HG03159 (cell line): Measurements from ENCODE around the gene TNFRSF1A.
"Not testable (repeated sequence)": the region's sequence is repeated elsewhere in the genome, so short reads cannot be mapped to it uniquely, and the experiment has no call there.

Experiments
- ATAC-seq: cut with Tn5 transposase; IDR thresholded peaks from one replicate; pipeline ENCODE4 v1.9.1; 2021; ENCODE audit warnings: mild to moderate bottlenecking, moderate library complexity; ENCODE audit not compliant: unreplicated experiment

Gene TNFRSF1A

DNA sequence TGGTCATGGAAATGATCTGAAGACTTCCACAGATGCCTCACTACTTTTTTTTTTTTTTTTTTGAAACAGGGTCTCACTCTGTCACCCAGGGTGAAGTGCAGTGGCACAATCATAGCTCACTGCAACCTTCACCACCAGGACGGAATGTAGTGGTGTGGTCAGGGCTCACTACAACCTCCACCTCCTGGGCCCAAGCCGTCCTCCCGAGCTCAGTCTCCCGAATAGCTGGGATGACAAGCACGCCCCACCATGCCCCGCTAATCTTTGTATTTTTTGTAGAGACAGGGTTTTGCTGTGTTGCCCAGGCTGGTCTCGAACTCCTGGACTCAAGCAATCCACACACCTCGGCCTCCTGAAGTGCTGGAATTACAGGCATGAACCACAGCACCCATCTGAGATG is 3.3 kb downstream of the TNFRSF1A start:
- not testable (repeated sequence) for ATAC-seq

- ATAC-seq = no peak
Measured at GRCh38 chr12:6337958-6338433, 3.9 kb downstream of the TNFRSF1A start.

DNA sequence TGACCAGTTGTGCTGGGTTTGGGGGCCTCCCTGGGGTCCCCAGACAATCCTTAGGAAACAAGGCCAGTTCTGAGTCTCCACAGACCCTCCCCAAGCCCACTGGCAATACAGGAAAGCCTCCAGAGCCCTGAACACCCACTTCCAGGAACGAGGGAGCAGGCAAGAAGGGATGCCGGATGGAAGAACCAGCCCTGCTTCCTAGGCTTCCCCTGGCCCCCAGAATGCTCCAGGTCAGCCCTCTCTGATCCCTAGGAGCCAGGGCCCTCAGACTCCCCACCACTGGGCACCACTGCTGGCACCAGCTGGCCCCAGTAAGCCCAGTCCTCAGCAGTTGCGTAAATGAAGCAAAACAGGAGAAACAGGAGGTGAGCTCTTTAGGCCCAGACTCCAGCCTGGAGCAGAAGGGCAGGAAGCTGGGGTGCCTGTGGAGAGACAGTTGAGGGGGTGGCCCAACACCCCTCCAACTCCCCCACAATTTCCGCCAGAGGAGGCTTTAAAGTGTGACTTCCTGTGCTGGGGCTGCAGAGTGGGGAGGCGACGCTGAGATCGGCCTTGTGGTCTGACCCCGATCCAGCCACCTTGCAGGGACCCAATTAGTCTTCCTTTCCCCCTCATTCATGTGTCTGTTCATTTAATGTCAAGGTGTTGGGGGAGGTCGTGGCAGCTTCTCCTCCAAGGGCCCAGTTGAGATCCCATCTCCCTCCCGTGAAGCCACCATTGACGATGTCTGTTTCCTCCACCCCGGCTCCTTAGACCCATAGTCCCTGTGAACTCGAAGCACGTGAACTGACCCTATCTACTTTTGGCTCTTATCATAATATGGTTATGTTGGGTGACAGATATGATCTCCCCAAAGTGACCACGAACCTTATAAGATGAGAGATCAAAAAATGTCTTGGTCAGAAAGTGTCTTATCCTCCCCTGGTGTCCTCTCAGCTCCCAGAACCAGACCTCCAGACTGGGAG is 4.7 kb downstream of the TNFRSF1A start:
- no peak for ATAC-seq

DNA sequence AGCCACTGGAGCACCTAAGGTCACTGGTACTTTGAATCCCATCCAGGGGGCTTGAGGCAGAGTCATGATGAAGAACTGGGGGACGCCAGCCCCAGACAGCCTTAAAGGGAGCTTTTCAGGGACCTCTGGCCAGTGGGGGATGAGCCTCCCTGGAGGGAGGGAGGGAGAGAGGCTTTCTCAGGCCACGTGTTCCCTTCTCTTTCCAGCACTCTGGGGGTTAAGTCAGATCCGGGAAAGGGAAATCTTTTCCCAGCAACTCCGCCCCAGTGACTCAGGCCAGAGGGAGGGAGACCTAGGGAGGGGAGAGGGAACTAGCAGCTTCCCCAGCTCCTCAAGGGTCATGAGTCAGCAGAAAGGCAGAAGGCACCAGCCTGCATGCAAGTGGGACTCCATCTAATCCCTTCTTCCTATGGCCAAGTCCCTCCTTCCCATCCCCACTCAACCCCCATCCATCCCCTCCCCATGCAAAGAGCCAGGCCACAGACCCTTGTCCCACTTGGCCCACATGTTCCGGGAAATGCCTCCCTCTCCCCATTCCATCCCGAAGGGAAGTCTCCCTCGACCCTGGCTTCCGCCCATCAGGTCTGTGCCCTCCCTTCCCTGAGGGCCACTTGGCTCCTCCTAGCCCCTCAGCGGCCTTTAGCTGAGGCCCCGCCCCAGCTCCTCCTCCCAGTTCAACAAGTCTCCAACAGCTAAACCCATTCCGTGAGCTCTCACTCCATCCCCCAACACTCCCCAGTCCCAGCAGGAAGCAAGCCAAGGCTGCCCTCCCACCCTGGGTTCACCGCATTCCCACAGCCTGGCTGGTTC is 5.6 kb downstream of the TNFRSF1A start:
- no peak for ATAC-seq

GRCh38 chr12:6335451-6336078 is 6.3 kb downstream of the TNFRSF1A start:
- ATAC-seq = peak; percentile 69

DNA sequence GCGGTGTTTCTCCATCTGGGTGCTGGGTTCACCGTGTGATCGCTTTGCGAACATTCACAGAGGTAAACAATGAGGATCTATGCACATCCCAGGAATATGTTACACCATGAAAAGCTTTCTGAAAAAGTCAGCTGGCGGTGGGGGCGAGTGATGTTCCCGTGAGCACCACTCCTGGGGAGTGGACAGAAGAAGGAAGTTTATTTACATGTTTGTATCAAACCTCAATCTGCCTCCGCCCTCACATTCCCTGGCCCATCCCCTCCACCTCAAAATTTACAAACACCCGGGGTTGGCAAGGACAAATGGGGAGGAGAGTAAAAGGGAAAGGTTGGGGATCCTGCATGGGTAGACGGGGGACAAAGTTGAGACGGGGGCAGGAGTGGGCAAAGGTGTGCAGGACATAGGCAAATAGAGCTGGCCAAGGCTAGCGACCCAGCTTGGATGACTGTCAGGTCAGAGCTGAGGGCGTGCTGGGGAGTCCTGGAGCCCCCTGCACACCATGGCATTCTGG is 6.9 kb downstream of the TNFRSF1A start:
- ATAC-seq = no peak

- ATAC-seq = no peak
Measured at GRCh38 chr12:6334359-6334758, 7.5 kb downstream of the TNFRSF1A start.

GRCh38 chr12:6333566-6333965 is 8.3 kb downstream of the TNFRSF1A start:
- ATAC-seq = no peak

GRCh38 chr12:6333029-6333428 is 8.8 kb downstream of the TNFRSF1A start:
- ATAC-seq = no peak

GRCh38 chr12:6332459-6332858 is 9.4 kb downstream of the TNFRSF1A start:
- no peak for ATAC-seq

DNA sequence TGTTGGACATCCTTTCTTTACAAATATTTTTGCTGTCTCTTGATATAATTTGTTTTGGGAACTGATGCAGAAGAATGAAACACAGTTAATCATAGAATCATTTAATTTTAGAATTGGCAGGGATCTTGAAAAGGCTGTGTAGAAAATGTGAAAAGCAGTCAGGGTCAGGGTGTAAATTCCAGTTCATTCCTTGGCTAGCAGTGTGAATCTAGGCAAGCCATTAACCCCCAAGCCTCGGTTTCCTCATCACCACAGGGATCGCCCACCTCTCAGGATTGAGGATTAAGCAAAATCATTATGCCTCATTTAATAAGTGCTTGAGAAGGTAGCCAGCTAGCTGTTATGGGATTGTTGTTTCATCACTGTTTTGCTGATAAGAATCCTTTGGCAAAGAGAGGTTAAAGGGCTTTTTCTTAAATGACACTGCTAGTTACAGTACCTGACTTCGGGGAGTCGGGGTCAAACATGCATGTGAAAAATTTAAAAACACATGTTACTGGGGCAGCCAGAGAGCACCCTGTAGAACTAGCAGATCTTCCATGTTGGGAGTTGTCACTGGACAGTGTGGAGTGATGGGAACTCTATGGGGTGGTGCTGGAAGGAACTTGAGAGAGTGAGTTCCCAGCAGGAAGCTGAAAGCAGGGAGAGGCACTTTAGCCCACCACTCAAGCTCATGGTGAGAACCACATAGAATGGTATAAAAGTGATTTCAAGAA is 10.7 kb downstream of the TNFRSF1A start:
- ATAC-seq = no peak

DNA sequence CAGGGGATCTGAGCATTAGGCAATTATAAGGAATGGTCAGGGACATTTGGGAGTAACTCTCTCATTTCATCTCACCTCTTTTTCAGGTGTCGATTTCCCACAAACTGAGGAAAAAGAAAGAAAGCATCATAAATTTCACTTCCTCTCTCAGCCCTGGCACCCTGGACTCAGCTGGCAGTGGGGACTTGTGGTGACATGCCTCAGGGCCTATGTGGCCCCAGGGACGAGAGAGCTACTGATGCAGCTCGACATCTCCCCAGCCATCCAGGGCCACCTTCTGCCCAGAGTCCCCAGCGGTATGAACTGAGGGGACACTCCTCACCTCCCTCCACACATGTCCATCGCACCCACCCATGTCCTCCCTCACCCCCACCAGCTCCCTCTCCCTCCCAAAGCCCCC is 11.7 kb downstream of the TNFRSF1A start:
- ATAC-seq = no peak

- no peak for ATAC-seq
Measured at GRCh38 chr12:6329703-6330064, 12.2 kb downstream of the TNFRSF1A start.

GRCh38 chr12:6328945-6329702 is 12.8 kb downstream of the TNFRSF1A start:
- ATAC-seq = no peak

DNA sequence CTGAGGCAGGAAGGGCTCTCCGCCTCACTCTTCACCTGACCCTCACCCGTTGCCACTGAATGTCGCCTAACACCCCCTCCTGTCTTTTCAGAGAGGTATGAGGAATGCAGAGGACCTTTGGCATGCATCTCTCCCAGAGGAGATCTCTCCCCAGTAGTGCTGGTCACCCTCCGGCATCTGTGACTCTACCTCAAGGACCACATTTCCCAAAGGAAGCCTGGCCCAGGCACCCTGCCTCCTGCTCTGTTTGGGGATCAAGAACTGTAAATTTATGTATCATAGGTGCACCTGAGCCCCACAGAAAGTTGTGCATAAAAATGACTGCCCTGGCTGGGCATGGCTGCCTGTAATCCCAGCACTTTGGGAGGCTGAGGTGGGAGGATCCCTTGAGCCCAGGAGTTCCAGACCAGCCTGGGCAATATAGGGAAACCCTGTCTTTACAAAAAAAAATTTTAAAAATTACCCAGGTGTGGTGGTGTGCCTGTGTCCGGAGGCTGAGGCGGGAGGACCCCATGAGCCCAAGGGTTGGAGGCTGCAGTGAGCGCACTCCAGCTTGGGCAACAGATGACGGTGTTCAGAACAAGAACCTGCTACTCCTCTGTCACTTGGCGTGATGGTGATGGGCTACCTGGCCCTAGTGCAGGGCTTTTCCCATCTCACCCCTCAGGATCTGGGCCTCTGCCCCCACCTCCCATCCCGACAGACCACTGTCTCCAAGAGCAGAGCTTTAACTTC is 13.7 kb downstream of the TNFRSF1A start:
- no peak for ATAC-seq

DNA sequence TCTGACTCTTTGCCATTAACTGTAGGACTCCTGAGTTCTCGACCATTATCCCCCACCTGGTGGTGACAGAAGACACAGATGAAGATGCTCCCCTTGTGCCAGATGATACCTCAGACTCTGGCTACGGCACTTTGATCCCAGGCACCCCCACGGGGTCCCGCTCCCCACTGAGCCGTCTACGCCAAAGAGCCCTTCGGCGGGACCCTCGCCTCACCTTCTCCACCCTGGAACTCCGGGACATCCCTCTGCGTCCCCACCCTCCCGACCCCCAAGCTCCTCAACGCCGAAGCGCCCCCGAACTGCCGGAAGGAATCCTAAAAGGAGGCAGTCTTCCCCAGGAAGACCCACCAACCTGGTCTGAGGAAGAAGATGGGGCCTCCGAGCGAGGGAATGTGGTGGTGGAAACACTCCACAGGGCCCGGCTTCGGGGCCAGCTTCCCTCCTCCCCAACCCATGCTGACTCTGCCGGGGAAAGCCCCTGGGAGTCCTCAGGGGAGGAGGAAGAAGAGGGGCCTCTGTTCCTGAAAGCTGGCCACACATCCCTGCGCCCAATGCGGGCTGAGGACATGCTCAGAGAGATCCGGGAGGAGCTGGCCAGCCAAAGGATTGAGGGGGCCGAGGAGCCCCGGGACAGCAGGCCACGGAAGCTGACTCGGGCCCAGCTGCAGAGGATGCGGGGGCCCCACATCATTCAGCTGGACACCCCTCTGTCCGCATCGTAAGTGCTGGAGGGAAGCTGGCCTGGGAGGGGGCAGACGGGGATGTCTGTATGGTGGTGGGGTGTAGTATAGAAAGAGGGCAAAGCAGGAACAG is 14.4 kb downstream of the TNFRSF1A start:
- no peak for ATAC-seq

DNA sequence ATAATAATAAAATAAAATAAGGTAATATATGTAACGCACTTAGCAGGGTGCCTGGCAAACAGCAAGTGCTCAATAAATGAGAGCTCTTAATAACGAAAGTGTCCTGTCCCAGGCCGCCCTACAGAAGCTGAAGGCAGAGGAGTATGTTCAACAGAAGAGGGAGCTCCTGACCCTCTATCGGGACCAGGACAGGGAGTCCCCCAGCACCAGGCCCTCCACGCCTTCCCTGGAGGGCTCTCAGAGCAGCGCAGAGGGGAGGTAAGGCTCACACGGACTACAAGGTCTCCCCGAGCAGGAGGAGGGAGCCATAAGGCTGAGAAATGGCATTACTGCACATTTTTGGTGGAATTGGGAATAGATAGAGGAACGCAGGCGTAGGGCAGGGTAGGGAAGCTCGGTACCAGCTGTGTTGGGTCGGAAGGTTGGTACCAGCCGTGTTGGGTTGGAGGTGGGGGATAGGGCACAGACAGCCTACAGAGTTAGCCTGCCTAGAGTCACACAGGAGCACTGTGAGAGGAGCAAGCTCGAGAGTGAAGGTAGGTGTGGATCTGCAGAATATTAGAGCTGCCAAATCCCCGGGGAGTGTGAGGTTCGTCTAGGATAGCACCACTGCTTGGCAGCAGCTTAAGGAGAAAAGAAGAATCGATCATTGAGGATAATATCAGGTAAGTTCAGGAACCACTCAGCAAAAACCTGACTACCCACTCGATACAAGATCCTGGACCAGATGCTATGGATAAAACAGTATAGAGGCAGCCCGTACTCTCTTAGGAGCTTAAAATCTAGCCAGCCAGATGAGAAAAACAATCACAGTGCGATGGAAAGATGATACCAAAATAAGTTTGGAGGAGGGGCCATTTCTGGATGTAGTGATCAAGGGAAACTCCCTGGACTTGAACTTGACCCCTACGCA is 15.3 kb downstream of the TNFRSF1A start:
- ATAC-seq = no peak
